GM12878 (cell line): ENCODE results near the gene PLXNC1. TPM values are rescaled to one million over a fixed set of nuclear protein-coding genes. Genes with fewer than 3 reads are reported as not detected.

ENCODE experiments used
- ATAC-seq: fragments of 200-7000 bp; cut with Tn5 transposase; 3 replicates; pipeline ENCODE4 v1.9.1; 2020; ENCODE audit warnings: mild to moderate bottlenecking, moderate library complexity
- BruUV-seq: library from RNA; stranded (reverse); fragments of 400-500 nt; replicated peaks from 2 replicates; lab custom pipeline; 2021; lab: Mats Ljungman, UMichigan
- CTCF ChIA-PET: fragments of 300-600 bp; sonication (Branson Sonifier 250); formaldehyde crosslinking; extraction: SDS; loops from one replicate; lab custom pipeline; 2021; ENCODE audit warnings: inconsistent platforms; lab: Yijun Ruan, JAX
- POLR2A ChIA-PET: fragments of 350-600 bp; formaldehyde crosslinking; extraction: SDS; loops from one replicate; lab custom pipeline; 2021; ENCODE audit warnings: inconsistent platforms; lab: Charles Lee
- RAD21 ChIA-PET: fragments of 300-600 bp; sonication (Branson Sonifier 250); formaldehyde crosslinking; loops from one replicate; lab custom pipeline; 2023; ENCODE audit warnings: antibody characterized with exemption; ENCODE audit not compliant: unreplicated experiment; lab: Charles Lee
- SMC1A ChIA-PET: fragments of 300-600 bp; sonication (Branson Sonifier 250); formaldehyde crosslinking; loops from one replicate; lab custom pipeline; 2023; ENCODE audit not compliant: unreplicated experiment, uncharacterized antibody; lab: Charles Lee
- DNase-seq: peaks from one replicate; pipeline ENCODE4 v3.0.0-alpha.2; 2011; ENCODE audit warnings: low read depth, low spot score
- FAIRE-seq: peaks from 3 replicates; lab custom pipeline; 2011; peaks lifted over from hg19 to GRCh38; lab: Jason Lieb, UNC
- H2AFZ ChIP-seq: 2 replicates; pipeline ENCODE4 v1.6.0; 2011; ENCODE audit warnings: low read depth, low read length, control low read depth; ENCODE audit not compliant: control insufficient read depth
- H3K27ac ChIP-seq: 2 replicates; pipeline ENCODE4 v1.5.1; 2011; ENCODE audit warnings: control low read depth; ENCODE audit not compliant: control insufficient read depth, insufficient read depth
- H3K27me3 ChIP-seq, 2 experiments: replicated peaks in 1 of 2; 2 replicates each; pipeline versions ENCODE4 v1.6.0 to v1.6.1; 2011; ENCODE audit warnings: low read length in 1 of 2; ENCODE audit not compliant: control insufficient read depth in 2 of 2, insufficient read depth in 2 of 2
- H3K36me3 ChIP-seq, 2 experiments: 2 replicates each; pipeline ENCODE4 v1.5.1; 2011; ENCODE audit warnings: low read length in 1 of 2; ENCODE audit not compliant: control insufficient read depth in 2 of 2, insufficient read depth in 2 of 2
- H3K4me1 ChIP-seq: 2 replicates; pipeline ENCODE4 v1.6.1; 2011; ENCODE audit warnings: mild to moderate bottlenecking, low read length, moderate library complexity, mixed read lengths; ENCODE audit not compliant: control insufficient read depth, insufficient read depth
- H3K4me2 ChIP-seq: 2 replicates; pipeline ENCODE4 v1.6.0; 2011; ENCODE audit warnings: control low read depth; ENCODE audit not compliant: control insufficient read depth, insufficient read depth
- H3K4me3 ChIP-seq: fragments of 200-600 bp; sonication (generic); 2 replicates; pipeline ENCODE4 v1.5.1; 2016
- H3K79me2 ChIP-seq: 2 replicates; pipeline ENCODE4 v1.6.0; 2011; ENCODE audit warnings: low read length; ENCODE audit not compliant: control insufficient read depth, insufficient read depth
- H3K9ac ChIP-seq: 2 replicates; pipeline ENCODE4 v1.8.0; 2011; ENCODE audit warnings: low read length, control low read depth, mixed read lengths; ENCODE audit not compliant: control insufficient read depth, insufficient read depth
- H3K9me3 ChIP-seq: replicated peaks from 3 replicates; pipeline ENCODE4 v1.5.1; 2011; ENCODE audit warnings: mild to moderate bottlenecking, low read length; ENCODE audit not compliant: control insufficient read depth, insufficient read depth
- H4K20me1 ChIP-seq: 2 replicates; pipeline ENCODE4 v1.6.0; 2011; ENCODE audit not compliant: control insufficient read depth, insufficient read depth
- BRCA1 ChIP-seq: IDR thresholded peaks from 2 replicates; pipeline ENCODE4 v1.6.1; 2011; ENCODE audit warnings: low read depth, low read length, improper control_type of control experiment
- CHD4 ChIP-seq: fragments of 200-600 bp; sonication (generic); IDR thresholded peaks from 2 replicates; pipeline ENCODE4 v1.6.1; 2016; ENCODE audit warnings: mild to moderate bottlenecking
- GABPA ChIP-seq: IDR thresholded peaks from 2 replicates; pipeline ENCODE4 v1.6.1; 2014; ENCODE audit warnings: antibody characterized with exemption, low read depth, mild to moderate bottlenecking, inconsistent platforms
- IRF3 ChIP-seq: fragments of 450-650 bp; IDR thresholded peaks from 2 replicates; pipeline ENCODE4 v1.6.1; 2014; ENCODE audit warnings: mild to moderate bottlenecking
- JUND ChIP-seq: IDR thresholded peaks from 2 replicates; pipeline ENCODE4 v1.6.1; 2012; ENCODE audit warnings: low read depth, mild to moderate bottlenecking, low read length, improper control_type of control experiment, moderate library complexity
- PKNOX1 ChIP-seq: fragments of 450-650 bp; IDR thresholded peaks from 2 replicates; pipeline ENCODE4 v1.6.1; 2016; ENCODE audit warnings: mild to moderate bottlenecking
- SKIL ChIP-seq: fragments of 450-650 bp; IDR thresholded peaks from 2 replicates; pipeline ENCODE4 v1.6.1; 2017; ENCODE audit warnings: mild to moderate bottlenecking, low read depth, inconsistent platforms; ENCODE audit not compliant: poor library complexity, severe bottlenecking
- WRNIP1 ChIP-seq: IDR thresholded peaks from 2 replicates; pipeline ENCODE4 v1.6.1; 2011; ENCODE audit warnings: low read depth, low read length, improper control_type of control experiment, borderline replicate concordance
- WGBS: methylation state at CpG from one replicate; pipeline ENCODE4 v1.1.6; 2016; ENCODE audit warnings: low lambda C conversion rate; ENCODE audit not compliant: insufficient replicate concordance, insufficient coverage; ENCODE audit errors: missing lambda C conversion rate; 5-methylcytosine and 5-hydroxymethylcytosine counted together
- in situ Hi-C: fragments of 300-500 bp; cut with MboI; formaldehyde crosslinking; loops from 9 replicates; pipeline ENCODE4 v1.14.3; 2018; ENCODE audit warnings: mixed read lengths
- intact Hi-C: fragments of 100-400 bp; cut with micrococcal nuclease; formaldehyde crosslinking; loops from one replicate; pipeline ENCODE4 v1.14.2; 2022; ENCODE audit not compliant: unreplicated experiment
- polyA plus RNA-seq, 11 experiments: library from polyadenylated mRNA; depleted of rRNA in 4 of 11; unstranded in 6 of 11; stranded (reverse) in 5 of 11; fragments of >200 nt; fragmentation: Nextera tagmentation in 4 of 11; fragmentation: Illumina TruSeq in 1 of 11; extraction: Ambion mirVana in 4 of 11; extraction: Trizol in 1 of 11; gene quantifications; 1 replicate in 1 of 11; 2 replicates in 10 of 11; pipeline versions ENCODE4 v1.2.1 to v1.2.3, GENCODE V29; 2011 to 2016; ENCODE audit warnings: inconsistent platforms in 2 of 11, missing spikeins in 2 of 11, low read depth in 1 of 11
- total RNA-seq, 4 experiments: library from RNA; depleted of rRNA in 3 of 4; stranded (reverse); fragments of >200 nt in 3 of 4; fragmentation: Illumina TruSeq in 1 of 4; extraction: Trizol in 1 of 4; gene quantifications; 2 replicates each; pipeline versions ENCODE4 v1.2.1 to v1.2.3, GENCODE V29; 2013 to 2021

The PLXNC1 gene
- total and polyA plus RNA-seq, 10 of the 15 experiments (the other 5 are each of a cell fraction or from before 2014, with no cell fraction given), result 5.2 to 41.2 (median 24.6) TPM

GRCh38 chr12:94148739-94149118 lies 352 bp downstream of the PLXNC1 start:
- ChIA-PET SMC1A (interaction anchor here (1.5 to 21.2 kb wide), 5 partner anchors 9 to 121 kb away, joined by 3 to 367 read pairs (median 39); no protein-coding TSS in a partner anchor), RAD21 (interaction anchor here (0.5 to 6.0 kb wide), 11 partner anchors 14 to 382 kb away, joined by 3 to 113 read pairs (median 4); no protein-coding TSS in a partner anchor), CTCF (interaction anchor here (0.6 to 1.9 kb wide), 11 partner anchors 21 to 1006 kb away, joined by 3 to 16 read pairs (median 3); no protein-coding TSS in a partner anchor), POLR2A (interaction anchor here (1.1 to 6.0 kb wide), 3 partner anchors 58 to 114 kb away, joined by 3 to 51 read pairs (median 4); no protein-coding TSS in a partner anchor)
- ATAC-seq, result no peak
- no peak for TF ChIP-seq GABPA
- no peak for TF ChIP-seq IRF3
- TF ChIP-seq PKNOX1, result no peak
- TF ChIP-seq SKIL, result no peak
- TF ChIP-seq CHD4, result no peak
- no peak for TF ChIP-seq JUND
- TF ChIP-seq WRNIP1, result no peak
- TF ChIP-seq BRCA1, result no peak
- Histone ChIP-seq H3K79me2 (peaks cover 51% of the 10 kb centered on the region), H3K4me1 (peaks cover 13% of the 10 kb centered on the region), H3K4me2 (peak overlapping the region; percentile 68; the same call in 1 of the 2 replicates), H3K9ac (peak overlapping the region; percentile 82; the same call in 1 of the 2 replicates), H3K27me3 (no peaks in the 10 kb centered on the region), H3K27ac (peak overlapping the region; percentile 70), H4K20me1 (no peaks in the 10 kb centered on the region), H2AFZ (peak overlapping the region; percentile 75), H3K9me3 (no peaks in the 10 kb centered on the region), H3K4me3 (peak overlapping the region; percentile 91), H3K36me3 (peaks cover 0 to 7% of the 10 kb centered on the region in 2 experiments; a peak in 1 of 4 replicates)
- no peak for DNase-seq
- intact Hi-C loops, result loop anchor here (2.0 to 5.0 kb wide), 5 partner anchors 114 to 729 kb away; partner anchors contain the start of gene CEP83
- no TSS peak for BruUV-seq
- in situ Hi-C loops, result loop anchor here (5.0 kb wide), 1 partner anchor 724 kb away; no protein-coding TSS in a partner anchor
- FAIRE-seq, result no peak
- under 1% methylated on average over 35 of the region's 62 CpGs for WGBS
